Mucosa of gallbladder (tissue), 1 donor: Measurements from ENCODE around the gene PPRC1. TPM values are rescaled to one million over a fixed set of nuclear protein-coding genes. Genes with fewer than 3 reads are reported as not detected.

ENCODE experiments used
- DNase-seq: peaks from one replicate; pipeline ENCODE4 v3.0.0-alpha.2; 2020; ENCODE audit warnings: low spot score
- total RNA-seq: library from RNA; stranded (reverse); gene quantifications from one replicate; pipeline ENCODE4 v1.2.1, GENCODE V29; 2021
- donor health status: DM: no; HTN: no; CAD: no.

Gene PPRC1
- total RNA-seq, 1 donor from 2014 or later = 20.8 TPM

DNA sequence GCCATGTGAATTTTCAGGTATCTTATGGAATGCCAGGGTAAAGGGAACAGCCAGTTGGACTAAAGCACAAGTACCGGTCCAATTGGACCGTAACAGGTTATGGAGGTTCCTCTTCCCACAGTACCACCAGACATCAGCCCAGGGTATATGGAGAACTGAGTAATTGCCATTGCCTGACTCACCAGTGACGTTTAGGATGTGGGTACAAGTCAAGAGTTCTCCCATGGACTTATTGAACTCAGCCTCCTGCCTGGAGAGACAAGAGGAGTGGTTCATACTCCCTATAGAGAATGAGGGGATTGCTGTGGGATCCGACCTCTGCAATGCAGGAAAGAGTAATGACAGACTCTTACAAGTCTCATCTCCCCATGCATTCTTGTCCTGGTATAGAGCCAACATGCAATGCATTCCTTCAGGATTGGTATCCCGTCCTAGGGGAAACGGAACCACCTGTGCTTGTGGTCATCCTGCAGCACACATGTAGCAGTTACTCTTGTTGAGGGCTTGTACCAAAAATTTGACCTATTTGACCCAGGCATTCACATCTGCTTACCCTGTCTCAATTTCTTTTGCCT is 62.5 kb downstream of the PPRC1 start:
- DNase-seq = no peak

DNA sequence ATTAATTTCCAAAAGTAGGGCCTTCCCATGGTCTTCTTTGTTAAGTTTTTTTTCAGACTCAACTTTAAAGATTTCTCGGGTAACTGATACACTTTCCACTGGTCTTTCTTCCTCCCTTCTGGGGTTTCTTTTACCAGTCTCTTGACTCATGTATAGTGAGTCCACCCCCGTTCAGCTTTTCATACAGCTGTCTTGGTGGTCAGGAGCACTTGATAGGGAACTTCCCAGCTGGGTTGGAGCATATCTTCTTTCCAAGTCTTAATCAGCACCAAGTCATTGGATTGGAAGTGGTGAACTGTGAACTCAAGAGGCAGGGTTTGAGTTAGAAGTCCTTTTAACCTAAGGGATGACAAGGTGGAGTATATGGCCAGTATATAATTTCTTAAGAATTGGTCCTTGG is 64.1 kb downstream of the PPRC1 start:
- no peak for DNase-seq

DNA sequence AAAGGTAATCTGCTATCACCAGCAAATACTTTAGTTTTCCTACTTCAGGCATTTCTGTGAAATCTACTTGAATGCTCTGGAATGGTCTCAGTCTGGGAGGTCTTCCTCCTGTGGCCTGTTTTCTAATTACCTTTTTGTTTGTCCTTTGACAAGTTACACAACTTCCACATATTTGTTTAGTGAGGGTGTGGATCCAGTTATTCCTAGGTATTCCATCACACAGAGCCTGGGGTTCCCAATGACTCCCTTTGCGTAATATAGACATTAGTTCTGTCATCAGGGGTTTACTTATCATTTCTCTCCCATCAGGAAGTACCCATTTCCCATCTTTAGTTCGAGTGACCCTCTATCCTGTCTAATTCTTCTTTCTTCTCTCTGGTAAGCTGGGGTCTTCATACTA is 65.2 kb downstream of the PPRC1 start:
- no peak for DNase-seq

Other genes with a start within 250 kb of the PPRC1 start
- gene ARMH3, start 76.9 kb upstream of the PPRC1 start, total RNA-seq = 26.4 TPM
- 22.8 TPM for gene HPS6, start 67.7 kb upstream of the PPRC1 start, total RNA-seq
- gene LDB1, start 12.7 kb upstream of the PPRC1 start, total RNA-seq = 77.8 TPM
- gene NOLC1, start 19.3 kb downstream of the PPRC1 start, total RNA-seq = 37.8 TPM
- gene ELOVL3, start 93.3 kb downstream of the PPRC1 start, total RNA-seq = not detected
- not detected for gene PITX3, start 108.5 kb downstream of the PPRC1 start, total RNA-seq
- gene GBF1, start 112.5 kb downstream of the PPRC1 start, total RNA-seq = 52.8 TPM